Measurements from ENCODE around the gene FAM161A. TPM values are rescaled to one million over a fixed set of nuclear protein-coding genes. Genes with fewer than 3 reads are reported as not detected.

FAM161A gene
- total RNA-seq, 1 experiment from 2014 or later, result 7.3 TPM

- H3K4me2 ChIP-seq (ENCODE audit: low read length), result peak overlapping the region; percentile 97
- H3K4me1 ChIP-seq (ENCODE audit: control insufficient read depth in 1 of 2, insufficient read depth in 2 of 2, low read length in 2 of 2), result peaks cover 0 to 18% of the 10 kb centered on the region in 2 experiments; a peak in 3 of 4 replicates
- no peak overlapping the region for H3K9ac ChIP-seq (ENCODE audit: low read length)
- ChIA-PET CTCF (no interaction called here), POLR2A (no interaction called here), RAD21 (ENCODE audit: low non-redundant PET in 1 of 2, low total read pairs in 2 of 2, uncharacterized antibody in 2 of 2, unreplicated experiment in 2 of 2) (no interaction called here)
- no peak overlapping the region for H3K4me3 ChIP-seq (replicated peaks in 1 of 2; ENCODE audit: low read depth in 1 of 2, low read length in 2 of 2)
- DNase-seq (ENCODE audit: low read depth, low spot score) (no peak), ATAC-seq (no peak)
- peaks cover 32 to 50% of the 10 kb centered on the region in 2 experiments for H3K36me3 ChIP-seq (ENCODE audit: control insufficient read depth in 1 of 2, insufficient read depth in 2 of 2, low read length in 2 of 2)
- H3K9me2 ChIP-seq (ENCODE audit: insufficient read depth), result no peaks in the 10 kb centered on the region
- H3K27me3 ChIP-seq (ENCODE audit: insufficient read depth, low read length), result no peaks in the 10 kb centered on the region
- no peaks in the 10 kb centered on the region for H3K9me3 ChIP-seq (ENCODE audit: control insufficient read depth in 1 of 2, insufficient read depth in 1 of 2, low read depth in 1 of 2, low read length in 2 of 2)
- H3K27ac ChIP-seq (ENCODE audit: low read depth, low read length), result no peak overlapping the region
- TF ChIP-seq SP1 (IDR thresholded peaks at IDR 0.05; ENCODE audit: low read depth) (no peak), JUND (IDR thresholded peaks at IDR 0.05) (no peak), ATF3 (IDR thresholded peaks at IDR 0.05) (no peak), MAX (IDR thresholded peaks at IDR 0.05) (no peak), REST (IDR thresholded peaks at IDR 0.05; ENCODE audit: low read depth) (no peak), ZBTB33 (IDR thresholded peaks at IDR 0.05; ENCODE audit: extremely low read depth, insufficient replicate concordance, low read length) (no peak), YY1 (IDR thresholded peaks at IDR 0.05; ENCODE audit: extremely low read depth, insufficient replicate concordance, low read depth, low read length) (no peak), TCF7L2 (IDR thresholded peaks at IDR 0.05; ENCODE audit: borderline replicate concordance, extremely low read depth, insufficient read depth, insufficient read length) (no peak), ZFX (IDR thresholded peaks at IDR 0.05) (no peak), SIN3A (IDR thresholded peaks at IDR 0.05; ENCODE audit: low read depth) (no peak), EZH2 (IDR thresholded peaks at IDR 0.05) (no peak), POLR2A (IDR thresholded peaks at IDR 0.05; ENCODE audit: borderline replicate concordance, extremely low read depth, insufficient read depth, insufficient read length) (no peak), RAD21 (IDR thresholded peaks at IDR 0.05; ENCODE audit: low read depth) (no peak), CTCF (IDR thresholded peaks at IDR 0.05 in 2 of 3, conservative IDR thresholded peaks at IDR 0.05 in 1 of 3; ENCODE audit: borderline replicate concordance in 1 of 3, insufficient read depth in 1 of 3, low read depth in 2 of 3, low read length in 2 of 3) (no peak), FOSL1 (IDR thresholded peaks at IDR 0.05; ENCODE audit: low read depth) (no peak), EZH2phosphoT487 (IDR thresholded peaks at IDR 0.05; ENCODE audit: borderline replicate concordance) (no peak), CEBPB (IDR thresholded peaks at IDR 0.05; ENCODE audit: low read depth) (no peak), EGR1 (IDR thresholded peaks at IDR 0.05; ENCODE audit: low read depth) (no peak), ZNF274 (IDR thresholded peaks at IDR 0.05; ENCODE audit: low read depth, low read length) (no peak), SRF (IDR thresholded peaks at IDR 0.05; ENCODE audit: low read depth) (no peak)
- H4K20me1 ChIP-seq (ENCODE audit: insufficient read depth), result peaks cover 19% of the 10 kb centered on the region; the same call in 1 of the 2 replicates
- intact Hi-C loops (cut with micrococcal nuclease), result no loop called here
- H2AFZ ChIP-seq (ENCODE audit: low read depth, low read length, poor library complexity, severe bottlenecking), result no peak overlapping the region
- no TSS peak for BruUV-seq (replicated peaks)
- peaks cover 82% of the 10 kb centered on the region for H3K79me2 ChIP-seq (ENCODE audit: insufficient read depth, low read length)
These were observed 32.2 kb upstream of the FAM161A start for GRCh38 chr2:61885896-61886603.
